HCT116 (cell line): ENCODE data around the gene USP3. TPM values are rescaled to one million over a fixed set of nuclear protein-coding genes. Genes with fewer than 3 reads are reported as not detected.

Experiments
- ATAC-seq: fragments of 200-7000 bp; cut with Tn5 transposase; 2 replicates; pipeline ENCODE4 v1.9.1; 2020; ENCODE audit warnings: mild to moderate bottlenecking, moderate library complexity
- BruUV-seq: library from RNA; stranded (reverse); fragments of 400-500 nt; replicated peaks from 2 replicates; lab custom pipeline; 2021; lab: Mats Ljungman, UMichigan
- CTCF ChIA-PET: fragments of 300-600 bp; sonication (Branson Sonifier 250); formaldehyde crosslinking; loops from one replicate; lab custom pipeline; 2021; ENCODE audit warnings: antibody characterized with exemption; lab: Charles Lee
- POLR2A ChIA-PET: fragments of 300-600, 350-600 bp; sonication (Branson Sonifier 250); formaldehyde crosslinking; loops from one replicate; lab custom pipeline; 2021; ENCODE audit warnings: antibody characterized with exemption; lab: Charles Lee
- RAD21 ChIA-PET, 2 experiments: fragments of 300-600 bp; sonication (Branson Sonifier 250); formaldehyde crosslinking; loops; one replicate each; lab custom pipeline; 2023; ENCODE audit warnings: low total read pairs in 2 of 2; ENCODE audit not compliant: uncharacterized antibody in 2 of 2, unreplicated experiment in 2 of 2, low non-redundant PET in 1 of 2; lab: Charles Lee
- DNase-seq: peaks from one replicate; pipeline ENCODE4 v3.0.0-alpha.2; 2010; ENCODE audit warnings: low read depth, low spot score
- H2AFZ ChIP-seq: fragments of 200-600 bp; shearing (Covaris generic), sonication (generic); 2 replicates; pipeline ENCODE4 v1.6.1; 2017; ENCODE audit warnings: low read depth, mixed run types, mixed read lengths, antibody characterized with exemption, low read length; ENCODE audit not compliant: poor library complexity, severe bottlenecking
- H3K27ac ChIP-seq: 2 replicates; pipeline ENCODE4 v1.5.1; 2012; ENCODE audit warnings: low read depth, low read length
- H3K27me3 ChIP-seq: fragments of 200-600 bp; sonication (generic); 2 replicates; pipeline ENCODE4 v1.6.1; 2016; ENCODE audit warnings: mixed run types, low read length, mixed read lengths; ENCODE audit not compliant: insufficient read depth
- H3K36me3 ChIP-seq, 2 experiments: fragments of 200-500 bp in 1 of 2; fragments of 200-600 bp in 1 of 2; sonication (Bioruptor generic) in 1 of 2; sonication (generic) in 1 of 2; 2 replicates each; pipeline versions ENCODE4 v1.5.1 to v1.6.1; 2014 to 2016; ENCODE audit warnings: low read length in 2 of 2, inconsistent platforms in 1 of 2, mixed read lengths in 1 of 2, mixed run types in 1 of 2; ENCODE audit not compliant: insufficient read depth in 2 of 2, control insufficient read depth in 1 of 2
- H3K4me1 ChIP-seq, 2 experiments: fragments of 200-600 bp in 1 of 2; sonication (generic) in 1 of 2; 2 replicates each; pipeline versions ENCODE4 v1.5.1 to v1.6.1; 2012 to 2017; ENCODE audit warnings: low read length in 2 of 2, inconsistent platforms in 1 of 2, mild to moderate bottlenecking in 1 of 2, mixed read lengths in 1 of 2, mixed run types in 1 of 2, moderate library complexity in 1 of 2; ENCODE audit not compliant: insufficient read depth in 2 of 2, control insufficient read depth in 1 of 2
- H3K4me2 ChIP-seq: fragments of 200-600 bp; sonication (generic); 2 replicates; pipeline ENCODE4 v1.6.1; 2017; ENCODE audit warnings: mixed run types, low read length, mixed read lengths
- H3K4me3 ChIP-seq, 2 experiments: fragments of 200-600 bp in 1 of 2; sonication (generic) in 1 of 2; replicated peaks in 1 of 2; 2 replicates each; pipeline ENCODE4 v1.5.1; 2011 to 2016; ENCODE audit warnings: low read length in 2 of 2, control low read depth in 1 of 2, low read depth in 1 of 2, mild to moderate bottlenecking in 1 of 2, mixed read lengths in 1 of 2, mixed run types in 1 of 2
- H3K79me2 ChIP-seq: fragments of 200-600 bp; sonication (generic); 2 replicates; pipeline ENCODE4 v1.6.1; 2017; ENCODE audit warnings: mild to moderate bottlenecking, mixed run types, low read length, moderate library complexity, mixed read lengths; ENCODE audit not compliant: insufficient read depth
- H3K9ac ChIP-seq: fragments of 200-600 bp; sonication (generic); 2 replicates; pipeline ENCODE4 v1.6.1; 2016; ENCODE audit warnings: low read length, mixed read lengths
- H3K9me2 ChIP-seq: fragments of 200-600 bp; sonication (generic), shearing (Covaris generic); 2 replicates; pipeline ENCODE4 v1.6.1; 2017; ENCODE audit warnings: mixed run types, mild to moderate bottlenecking, moderate library complexity; ENCODE audit not compliant: insufficient read depth
- H3K9me3 ChIP-seq, 2 experiments: fragments of 200-500 bp in 1 of 2; fragments of 200-600 bp in 1 of 2; sonication (Bioruptor generic) in 1 of 2; sonication (generic) in 1 of 2; 2 replicates each; pipeline ENCODE4 v1.6.1; 2014 to 2017; ENCODE audit warnings: low read length in 2 of 2, mixed read lengths in 2 of 2, inconsistent platforms in 1 of 2, low read depth in 1 of 2, mild to moderate bottlenecking in 1 of 2, mixed run types in 1 of 2, moderate library complexity in 1 of 2; ENCODE audit not compliant: control insufficient read depth in 1 of 2, insufficient read depth in 1 of 2
- H4K20me1 ChIP-seq: fragments of 200-600 bp; sonication (generic), shearing (Covaris generic); 2 replicates; pipeline ENCODE4 v1.6.1; 2017; ENCODE audit warnings: mixed run types, mild to moderate bottlenecking, moderate library complexity; ENCODE audit not compliant: insufficient read depth
- CBX3 ChIP-seq: IDR thresholded peaks from 2 replicates; pipeline ENCODE4 v1.6.1; 2012; ENCODE audit warnings: low read depth
- CEBPB ChIP-seq: IDR thresholded peaks from 2 replicates; pipeline ENCODE4 v1.6.1; 2012; ENCODE audit warnings: low read depth
- CTCF ChIP-seq, 3 experiments: fragments of 200-600 bp in 1 of 3; sonication (generic) in 1 of 3; IDR thresholded peaks in 2 of 3; conservative IDR thresholded peaks in 1 of 3; 2 replicates each; pipeline ENCODE4 v1.5.1; 2012 to 2017; ENCODE audit warnings: low read depth in 2 of 3, low read length in 2 of 3, antibody characterized with exemption in 1 of 3, borderline replicate concordance in 1 of 3, control low read depth in 1 of 3, mild to moderate bottlenecking in 1 of 3, mixed read lengths in 1 of 3, mixed run types in 1 of 3, moderate library complexity in 1 of 3; ENCODE audit not compliant: insufficient read depth in 1 of 3
- EGR1 ChIP-seq: IDR thresholded peaks from 2 replicates; pipeline ENCODE4 v1.6.1; 2012; ENCODE audit warnings: low read depth
- ELF1 ChIP-seq: IDR thresholded peaks from 2 replicates; pipeline ENCODE4 v1.6.1; 2012; ENCODE audit warnings: low read depth, borderline replicate concordance
- EZH2 ChIP-seq: fragments of 200-600 bp; sonication (generic); IDR thresholded peaks from 2 replicates; pipeline ENCODE4 v1.6.1; 2017; ENCODE audit warnings: antibody characterized with exemption, mixed run types
- EZH2phosphoT487 ChIP-seq: fragments of 200-600 bp; IDR thresholded peaks from 2 replicates; pipeline ENCODE4 v1.6.1; 2018; ENCODE audit warnings: antibody characterized with exemption, borderline replicate concordance
- FOSL1 ChIP-seq: IDR thresholded peaks from 2 replicates; pipeline ENCODE4 v1.6.1; 2012; ENCODE audit warnings: low read depth
- JUND ChIP-seq: IDR thresholded peaks from 2 replicates; pipeline ENCODE4 v1.6.1; 2012
- POLR2A ChIP-seq: IDR thresholded peaks from 2 replicates; pipeline ENCODE4 v1.7.0; 2011; ENCODE audit warnings: borderline replicate concordance; ENCODE audit not compliant: insufficient read depth, insufficient read length; ENCODE audit errors: extremely low read depth
- POLR2AphosphoS5 ChIP-seq: IDR thresholded peaks from 2 replicates; pipeline ENCODE4 v1.6.1; 2011; ENCODE audit warnings: mild to moderate bottlenecking, low read depth, low read length, moderate library complexity
- RAD21 ChIP-seq: IDR thresholded peaks from 2 replicates; pipeline ENCODE4 v1.6.1; 2012; ENCODE audit warnings: low read depth, mild to moderate bottlenecking
- SIN3A ChIP-seq: IDR thresholded peaks from 2 replicates; pipeline ENCODE4 v1.6.1; 2012; ENCODE audit warnings: low read depth
- SP1 ChIP-seq: IDR thresholded peaks from 2 replicates; pipeline ENCODE4 v1.6.1; 2012; ENCODE audit warnings: low read depth
- ZBTB33 ChIP-seq: IDR thresholded peaks from 2 replicates; pipeline ENCODE4 v1.6.1; 2011; ENCODE audit warnings: mild to moderate bottlenecking, low read length, moderate library complexity; ENCODE audit not compliant: insufficient replicate concordance; ENCODE audit errors: extremely low read depth
- ZFX ChIP-seq: fragments of 450-650 bp; IDR thresholded peaks from 2 replicates; pipeline ENCODE4 v1.6.1; 2017
- intact Hi-C: fragments of 100-400 bp; cut with micrococcal nuclease; formaldehyde crosslinking; loops from 2 replicates; pipeline ENCODE4 v1.10.0; 2022
- total RNA-seq: library from RNA; stranded (reverse); gene quantifications from one replicate; pipeline ENCODE4 v1.2.1, GENCODE V29; 2021; ENCODE audit not compliant: unreplicated experiment
- TF ChIP-seq, protein P1 (sequence below): IDR thresholded peaks from 2 replicates; pipeline ENCODE4 v1.6.1; 2012

The USP3 gene
- total RNA-seq, 1 experiment from 2014 or later, result 61.6 TPM

DNA sequence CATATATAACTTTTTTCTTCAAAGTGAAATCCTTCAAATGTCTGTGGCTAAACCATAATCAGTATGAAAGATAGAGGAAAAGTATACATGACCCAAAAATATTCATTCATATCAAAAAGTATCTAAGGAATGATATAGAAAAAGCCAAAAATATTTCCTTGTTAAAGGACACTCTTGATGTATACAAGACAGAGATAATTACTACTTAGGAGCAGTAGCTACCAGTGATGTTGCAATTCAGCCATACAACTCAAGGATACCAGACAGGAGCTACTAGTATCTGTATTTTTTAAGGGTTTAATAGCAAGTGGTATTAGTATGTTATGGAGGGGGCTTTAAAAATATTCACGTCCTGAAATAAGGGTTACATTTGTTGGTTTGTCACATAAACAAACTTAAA is 129.8 kb downstream of the USP3 start:
- H3K27me3 ChIP-seq, result no peaks in the 10 kb centered on the region

More for the DNA sequence above, 129.8 kb downstream of the USP3 start:
- DNase-seq (no peak), ATAC-seq (no peak)
- ChIA-PET POLR2A (no interaction called here), CTCF (no interaction called here), RAD21 (no interaction called here)
- H3K9ac ChIP-seq, result no peak overlapping the region
- H3K79me2 ChIP-seq, result no peaks in the 10 kb centered on the region
- no peaks in the 10 kb centered on the region for H4K20me1 ChIP-seq
- no peak overlapping the region for H3K27ac ChIP-seq
- no peaks in the 10 kb centered on the region for H3K9me2 ChIP-seq
- no peak overlapping the region for H3K4me2 ChIP-seq
- intact Hi-C loops, result no loop called here
- no TSS peak for BruUV-seq
- no peaks in the 10 kb centered on the region for H3K9me3 ChIP-seq
- TF ChIP-seq CTCF (IDR thresholded peaks at IDR 0.05 in 2 of 3, conservative IDR thresholded peaks at IDR 0.05 in 1 of 3; ENCODE audit: borderline replicate concordance in 1 of 3, insufficient read depth in 1 of 3, low read depth in 2 of 3, low read length in 2 of 3), result no peak
- no peak for TF ChIP-seq EZH2
- TF ChIP-seq, protein P1, sequence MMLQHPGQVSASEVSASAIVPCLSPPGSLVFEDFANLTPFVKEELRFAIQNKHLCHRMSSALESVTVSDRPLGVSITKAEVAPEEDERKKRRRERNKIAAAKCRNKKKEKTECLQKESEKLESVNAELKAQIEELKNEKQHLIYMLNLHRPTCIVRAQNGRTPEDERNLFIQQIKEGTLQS, result no peak
- TF ChIP-seq CBX3, result no peak
- TF ChIP-seq ZFX, result no peak
- no peak for TF ChIP-seq EZH2phosphoT487
- no peak for TF ChIP-seq POLR2AphosphoS5
- TF ChIP-seq ZBTB33, result no peak
- no peak for TF ChIP-seq EGR1
- TF ChIP-seq SP1, result no peak
- TF ChIP-seq RAD21, result no peak
- no peak for TF ChIP-seq ELF1
- TF ChIP-seq POLR2A, result no peak
- no peak for TF ChIP-seq SIN3A
- TF ChIP-seq FOSL1, result no peak
- no peak for TF ChIP-seq JUND
- TF ChIP-seq CEBPB, result no peak
- no peaks in the 10 kb centered on the region for H3K36me3 ChIP-seq
- no peaks in the 10 kb centered on the region for H3K4me1 ChIP-seq
- H2AFZ ChIP-seq, result no peak overlapping the region
- H3K4me3 ChIP-seq, result no peak overlapping the region
